Smooth muscle cell (in vitro differentiated cells): ENCODE results near the gene TBCA. TPM values are rescaled to one million over a fixed set of nuclear protein-coding genes. Genes with fewer than 3 reads are reported as not detected.

ENCODE experiments used
- DNase-seq: peaks from one replicate; lab custom pipeline; 2025; ENCODE audit not compliant: unreplicated experiment; lab: John Stamatoyannopoulos, UW
- H2AFZ ChIP-seq: fragments of 200-600 bp; sonication (generic); 2 replicates; pipeline ENCODE4 v1.6.0; 2016; ENCODE audit warnings: antibody characterized with exemption, low read depth, mild to moderate bottlenecking
- H3F3A ChIP-seq: fragments of 200-600 bp; sonication (generic); 2 replicates; pipeline ENCODE4 v1.6.0; 2017; ENCODE audit warnings: antibody characterized with exemption, low read depth
- H3K27ac ChIP-seq: fragments of 200-600 bp; sonication (generic); 2 replicates; pipeline ENCODE4 v1.5.1; 2016; ENCODE audit warnings: low read depth, mild to moderate bottlenecking
- H3K27me3 ChIP-seq: fragments of 200-600 bp; sonication (generic); 2 replicates; pipeline ENCODE4 v1.6.1; 2016; ENCODE audit warnings: low read depth, mild to moderate bottlenecking
- H3K36me3 ChIP-seq: fragments of 200-600 bp; sonication (generic); 2 replicates; pipeline ENCODE4 v1.5.1; 2016; ENCODE audit warnings: low read depth
- H3K4me1 ChIP-seq: fragments of 200-600 bp; sonication (generic); 2 replicates; pipeline ENCODE4 v1.5.1; 2016; ENCODE audit warnings: low read depth
- H3K4me2 ChIP-seq: fragments of 200-600 bp; sonication (generic); 2 replicates; pipeline ENCODE4 v1.6.0; 2016; ENCODE audit warnings: mild to moderate bottlenecking
- H3K4me3 ChIP-seq: fragments of 200-600 bp; sonication (generic); 2 replicates; pipeline ENCODE4 v1.5.1; 2016; ENCODE audit warnings: mild to moderate bottlenecking
- H3K79me2 ChIP-seq: fragments of 200-600 bp; sonication (generic); 2 replicates; pipeline ENCODE4 v1.6.0; 2016; ENCODE audit warnings: low read depth, mild to moderate bottlenecking
- H3K9ac ChIP-seq: fragments of 200-600 bp; sonication (generic); 2 replicates; pipeline ENCODE4 v1.6.0; 2016; ENCODE audit warnings: low read depth
- H3K9me3 ChIP-seq: fragments of 200-600 bp; sonication (generic); replicated peaks from 2 replicates; pipeline ENCODE4 v1.5.1; 2016; ENCODE audit warnings: low read depth
- H4K20me1 ChIP-seq: fragments of 200-600 bp; sonication (generic); 2 replicates; pipeline ENCODE4 v1.6.0; 2016; ENCODE audit warnings: low read depth
- CTCF ChIP-seq: fragments of 200-600 bp; sonication (generic); IDR thresholded peaks from 2 replicates; pipeline ENCODE4 v1.5.1; 2017; ENCODE audit warnings: borderline replicate concordance, mild to moderate bottlenecking, antibody characterized with exemption; ENCODE audit not compliant: insufficient read depth, poor library complexity, severe bottlenecking
- WGBS: methylation state at CpG from one replicate; pipeline ENCODE4 v1.1.7; 2016; ENCODE audit warnings: low lambda C conversion rate; 5-methylcytosine and 5-hydroxymethylcytosine counted together
- polyA plus RNA-seq: library from polyadenylated mRNA; unstranded; fragments of >200 nt; fragmentation: Nextera tagmentation; extraction: Ambion mirVana; gene quantifications from 2 replicates; pipeline ENCODE4 v1.2.1, GENCODE V29; 2016
- total RNA-seq: library from RNA; depleted of rRNA; stranded (reverse); fragments of >200 nt; gene quantifications from 2 replicates; pipeline ENCODE4 v1.2.3, GENCODE V29; 2014

Gene TBCA
- total and polyA plus RNA-seq, 2 experiments from 2014 or later, result 198 to 218 TPM

GRCh38 chr5:77776554-77777206, 541 bp upstream of the TBCA start:
- no peak for TF ChIP-seq CTCF
- no peaks in the 10 kb centered on the region for H3K36me3 ChIP-seq
- peak overlapping the region; percentile 90 for H3K4me2 ChIP-seq
- H3K9me3 ChIP-seq, result no peaks in the 10 kb centered on the region
- H4K20me1 ChIP-seq, result peaks cover 39% of the 10 kb centered on the region
- H3K4me3 ChIP-seq, result peak overlapping the region; percentile 70
- DNase-seq, result no peak
- H3K9ac ChIP-seq, result peak overlapping the region; percentile 98
- H3K4me1 ChIP-seq, result peaks cover 27% of the 10 kb centered on the region
- WGBS, result 17% methylated on average over 14 of the region's 14 CpGs
- H3F3A ChIP-seq, result no peaks in the 10 kb centered on the region
- H3K27me3 ChIP-seq, result no peaks in the 10 kb centered on the region
- peak overlapping the region; percentile 39 for H2AFZ ChIP-seq
- H3K79me2 ChIP-seq, result peaks cover 42% of the 10 kb centered on the region
- H3K27ac ChIP-seq, result peak overlapping the region; percentile 98

GRCh38 chr5:77774981-77775789, 954 bp downstream of the TBCA start:
- TF ChIP-seq CTCF, result no peak
- Histone ChIP-seq H3K4me3 (peak overlapping the region; percentile 70), H2AFZ (peak overlapping the region; percentile 33), H3K4me1 (peaks cover 27% of the 10 kb centered on the region), H3K4me2 (peak overlapping the region; percentile 90), H3K9ac (peak overlapping the region; percentile 98), H3F3A (no peaks in the 10 kb centered on the region), H3K27ac (peak overlapping the region; percentile 98), H3K27me3 (no peaks in the 10 kb centered on the region), H3K79me2 (peaks cover 57% of the 10 kb centered on the region), H3K36me3 (no peaks in the 10 kb centered on the region), H3K9me3 (no peaks in the 10 kb centered on the region), H4K20me1 (peaks cover 54% of the 10 kb centered on the region)
- no peak for DNase-seq
- 2% methylated on average over 13 of the region's 13 CpGs for WGBS

GRCh38 chr5:77773734-77774280, 2.3 kb downstream of the TBCA start:
- WGBS, result 41% methylated on average over 3 of the region's 3 CpGs
- Histone ChIP-seq H3K4me3 (peak overlapping the region; percentile 70), H3F3A (no peaks in the 10 kb centered on the region)

More at GRCh38 chr5:77773734-77774280, 2.3 kb downstream of the TBCA start:
- Histone ChIP-seq H3K9me3 (no peaks in the 10 kb centered on the region), H3K4me2 (peak overlapping the region; percentile 90), H3K36me3 (no peaks in the 10 kb centered on the region), H4K20me1 (peaks cover 68% of the 10 kb centered on the region), H3K79me2 (peaks cover 71% of the 10 kb centered on the region), H3K9ac (peak overlapping the region; percentile 98), H3K4me1 (peaks cover 27% of the 10 kb centered on the region), H3K27ac (peak overlapping the region; percentile 98), H2AFZ (no peak overlapping the region), H3K27me3 (no peaks in the 10 kb centered on the region)
- no peak for TF ChIP-seq CTCF
- DNase-seq, result no peak
